ENCODE results near the gene SERP2. TPM values are rescaled to one million over a fixed set of nuclear protein-coding genes. Genes with fewer than 3 reads are reported as not detected.

SERP2 gene
- total RNA-seq, 1 experiment from 2014 or later = 1.2 TPM

DNA sequence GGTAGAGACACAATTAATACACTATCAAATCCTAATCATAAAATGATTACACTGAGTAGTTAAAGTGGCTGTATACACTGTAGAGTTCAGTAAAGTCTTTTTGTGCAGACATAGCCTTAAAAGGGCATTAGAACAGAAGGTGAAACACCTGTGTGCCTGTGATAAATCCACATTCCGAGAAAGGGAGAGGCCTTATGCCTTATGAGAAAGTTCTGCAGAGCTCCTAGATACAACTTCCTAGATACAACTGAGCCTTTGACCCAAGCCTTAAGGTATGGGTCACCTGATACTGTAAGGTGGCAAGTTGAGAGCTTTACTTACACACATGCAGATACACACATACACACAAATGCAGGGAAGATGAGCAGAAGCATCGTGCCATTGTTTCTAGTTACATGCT lies 6.3 kb downstream of the SERP2 start:
- Histone ChIP-seq H3K9me2 (replicated peaks; ENCODE audit: low read length) (no peaks in the 10 kb centered on the region), H3K27ac (ENCODE audit: low read length) (no peak overlapping the region), H3K4me3 (ENCODE audit: low read length) (no peak overlapping the region), H3K36me3 (ENCODE audit: low read depth, low read length) (no peaks in the 10 kb centered on the region), H3K4me2 (ENCODE audit: low read length) (no peak overlapping the region), H2AFZ (ENCODE audit: low read length) (no peak overlapping the region), H3K79me2 (ENCODE audit: low read length) (no peaks in the 10 kb centered on the region), H3K9me3 (ENCODE audit: low read length) (no peaks in the 10 kb centered on the region), H3K4me1 (ENCODE audit: insufficient read depth, low read length) (peaks cover 9% of the 10 kb centered on the region; the same call in 1 of the 2 replicates), H4K20me1 (ENCODE audit: low read length) (no peaks in the 10 kb centered on the region), H3K27me3 (ENCODE audit: low read length) (no peaks in the 10 kb centered on the region), H3F3A (ENCODE audit: low read length, unreplicated experiment) (no peaks in the 10 kb centered on the region), H3K9ac (ENCODE audit: low read length) (no peak overlapping the region)
- intact Hi-C loops (cut with micrococcal nuclease) = no loop called here
- ATAC-seq (peak; percentile 35), DNase-seq (no peak)
- POLR2A ChIA-PET (ENCODE audit: unreplicated experiment) = no interaction called here
- CTCF ChIA-PET = interaction anchor here (0.6 kb wide), 1 partner anchor 21 kb away, joined by 3 read pairs; no protein-coding TSS in a partner anchor
- no TSS peak for BruUV-seq (replicated peaks)
- TF ChIP-seq EZH2phosphoT487 (IDR thresholded peaks at IDR 0.05; ENCODE audit: borderline replicate concordance, low read length) (no peak), EZH2 (IDR thresholded peaks at IDR 0.05; ENCODE audit: low read length, unreplicated experiment) (no peak)
- TF ChIP-seq, protein P1, sequence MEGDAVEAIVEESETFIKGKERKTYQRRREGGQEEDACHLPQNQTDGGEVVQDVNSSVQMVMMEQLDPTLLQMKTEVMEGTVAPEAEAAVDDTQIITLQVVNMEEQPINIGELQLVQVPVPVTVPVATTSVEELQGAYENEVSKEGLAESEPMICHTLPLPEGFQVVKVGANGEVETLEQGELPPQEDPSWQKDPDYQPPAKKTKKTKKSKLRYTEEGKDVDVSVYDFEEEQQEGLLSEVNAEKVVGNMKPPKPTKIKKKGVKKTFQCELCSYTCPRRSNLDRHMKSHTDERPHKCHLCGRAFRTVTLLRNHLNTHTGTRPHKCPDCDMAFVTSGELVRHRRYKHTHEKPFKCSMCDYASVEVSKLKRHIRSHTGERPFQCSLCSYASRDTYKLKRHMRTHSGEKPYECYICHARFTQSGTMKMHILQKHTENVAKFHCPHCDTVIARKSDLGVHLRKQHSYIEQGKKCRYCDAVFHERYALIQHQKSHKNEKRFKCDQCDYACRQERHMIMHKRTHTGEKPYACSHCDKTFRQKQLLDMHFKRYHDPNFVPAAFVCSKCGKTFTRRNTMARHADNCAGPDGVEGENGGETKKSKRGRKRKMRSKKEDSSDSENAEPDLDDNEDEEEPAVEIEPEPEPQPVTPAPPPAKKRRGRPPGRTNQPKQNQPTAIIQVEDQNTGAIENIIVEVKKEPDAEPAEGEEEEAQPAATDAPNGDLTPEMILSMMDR (conservative IDR thresholded peaks at IDR 0.05; ENCODE audit: low read depth, low read length) = no peak

DNA sequence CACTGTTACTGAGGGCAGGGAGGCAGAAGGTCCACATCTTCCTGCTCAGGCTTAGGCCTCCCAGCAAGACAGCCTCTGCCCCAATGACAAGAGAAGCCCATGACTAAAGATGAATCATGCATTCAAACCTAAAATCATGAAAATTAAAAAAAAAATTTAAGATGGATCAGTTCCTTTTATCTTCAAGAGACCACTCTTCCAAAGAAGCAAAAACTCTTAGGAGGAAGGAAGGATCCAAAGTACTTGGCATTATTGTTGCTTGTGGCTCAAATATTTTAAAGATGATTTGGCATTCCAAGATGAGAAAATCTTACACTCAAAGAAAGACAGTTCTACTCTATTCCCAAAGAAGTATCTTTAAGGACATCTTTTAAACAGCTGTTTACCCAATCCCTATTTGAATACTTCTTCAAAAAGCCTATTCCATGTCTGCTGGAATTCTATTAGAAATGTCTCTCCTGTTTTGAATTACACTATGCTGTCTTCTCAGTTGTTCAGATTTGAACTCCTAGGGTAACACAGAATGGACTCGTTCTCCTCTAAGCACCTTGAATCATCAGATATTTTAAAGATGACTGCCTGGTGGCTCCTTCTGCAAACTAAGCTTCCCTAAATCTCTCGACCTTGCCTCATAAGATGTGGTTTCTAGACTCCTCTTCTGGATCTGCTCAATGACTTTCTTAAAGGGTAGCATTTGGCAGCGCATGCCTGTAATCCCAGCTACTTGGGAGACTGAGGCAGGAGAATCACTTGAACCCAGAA lies 7.0 kb downstream of the SERP2 start:
- Histone ChIP-seq H3K9me3 (ENCODE audit: low read length) (no peaks in the 10 kb centered on the region), H3K36me3 (ENCODE audit: low read depth, low read length) (no peaks in the 10 kb centered on the region), H3K9ac (ENCODE audit: low read length) (no peak overlapping the region), H3K4me3 (ENCODE audit: low read length) (no peak overlapping the region), H3K4me2 (ENCODE audit: low read length) (no peak overlapping the region), H3K79me2 (ENCODE audit: low read length) (no peaks in the 10 kb centered on the region), H3K4me1 (ENCODE audit: insufficient read depth, low read length) (peaks cover 9% of the 10 kb centered on the region; the same call in 1 of the 2 replicates), H3K27me3 (ENCODE audit: low read length) (no peaks in the 10 kb centered on the region), H2AFZ (ENCODE audit: low read length) (no peak overlapping the region), H3K27ac (ENCODE audit: low read length) (no peak overlapping the region), H4K20me1 (ENCODE audit: low read length) (no peaks in the 10 kb centered on the region), H3F3A (ENCODE audit: low read length, unreplicated experiment) (no peaks in the 10 kb centered on the region), H3K9me2 (replicated peaks; ENCODE audit: low read length) (no peaks in the 10 kb centered on the region)
- TF ChIP-seq EZH2 (IDR thresholded peaks at IDR 0.05; ENCODE audit: low read length, unreplicated experiment) = no peak
- TF ChIP-seq EZH2phosphoT487 (IDR thresholded peaks at IDR 0.05; ENCODE audit: borderline replicate concordance, low read length) = no peak
- ChIA-PET CTCF (no interaction called here), POLR2A (ENCODE audit: unreplicated experiment) (no interaction called here)
- BruUV-seq (replicated peaks) = no TSS peak
- intact Hi-C loops (cut with micrococcal nuclease) = no loop called here
- ATAC-seq = peak; percentile 62
- no peak for DNase-seq

DNA sequence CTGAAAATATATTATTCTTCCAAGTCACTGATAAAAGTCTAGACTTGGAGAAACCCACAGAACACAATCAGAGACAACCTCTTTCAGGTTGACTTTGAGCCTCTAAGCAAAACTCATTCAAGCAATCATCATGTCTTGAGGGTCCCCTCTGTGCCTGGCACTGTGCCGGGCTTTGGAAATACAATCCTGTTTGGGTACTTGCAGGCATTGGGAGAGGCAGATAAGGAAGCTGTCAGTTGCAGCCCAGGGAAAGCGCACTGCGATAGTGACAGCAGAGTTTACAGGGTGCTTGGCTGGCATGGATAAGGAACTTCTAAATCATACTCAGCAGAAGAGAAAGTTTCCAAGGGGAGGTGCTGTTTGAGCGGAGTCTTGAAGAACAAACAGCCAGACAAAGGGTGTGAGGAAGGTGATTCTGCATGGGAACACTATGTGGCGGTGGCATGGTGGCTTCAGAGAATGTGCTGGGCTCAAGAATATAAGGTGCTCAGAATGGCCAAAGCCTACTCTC lies 9.1 kb downstream of the SERP2 start:
- DNase-seq = no peak
- ATAC-seq = no peak
- H3K36me3 ChIP-seq (ENCODE audit: low read depth, low read length) = no peaks in the 10 kb centered on the region
- H3K79me2 ChIP-seq (ENCODE audit: low read length) = no peaks in the 10 kb centered on the region
- no peak overlapping the region for H3K4me2 ChIP-seq (ENCODE audit: low read length)
- H3K9ac ChIP-seq (ENCODE audit: low read length) = no peak overlapping the region
- H3K4me1 ChIP-seq (ENCODE audit: insufficient read depth, low read length) = peaks cover 9% of the 10 kb centered on the region; the same call in 1 of the 2 replicates
- ChIA-PET CTCF (no interaction called here), POLR2A (ENCODE audit: unreplicated experiment) (no interaction called here)
- H3K27me3 ChIP-seq (ENCODE audit: low read length) = no peaks in the 10 kb centered on the region
- H3K27ac ChIP-seq (ENCODE audit: low read length) = no peak overlapping the region
- intact Hi-C loops (cut with micrococcal nuclease) = no loop called here
- H4K20me1 ChIP-seq (ENCODE audit: low read length) = no peaks in the 10 kb centered on the region
- H3K9me3 ChIP-seq (ENCODE audit: low read length) = no peaks in the 10 kb centered on the region
- no peaks in the 10 kb centered on the region for H3F3A ChIP-seq (ENCODE audit: low read length, unreplicated experiment)
- BruUV-seq (replicated peaks) = no TSS peak
- TF ChIP-seq EZH2phosphoT487 (IDR thresholded peaks at IDR 0.05; ENCODE audit: borderline replicate concordance, low read length) (no peak), EZH2 (IDR thresholded peaks at IDR 0.05; ENCODE audit: low read length, unreplicated experiment) (no peak)
- TF ChIP-seq, protein P1 (conservative IDR thresholded peaks at IDR 0.05; ENCODE audit: low read depth, low read length) = no peak
- no peaks in the 10 kb centered on the region for H3K9me2 ChIP-seq (replicated peaks; ENCODE audit: low read length)
- no peak overlapping the region for H3K4me3 ChIP-seq (ENCODE audit: low read length)
- H2AFZ ChIP-seq (ENCODE audit: low read length) = no peak overlapping the region

Measured in PC-3 (cell line).